Fibroblast of lung (primary cell): ENCODE results near the gene SLC7A5.

Source experiments
- CTCF ChIP-seq, 2 donors: IDR thresholded peaks in 1 of 2; conservative IDR thresholded peaks in 1 of 2; 1 replicate in 1 of 2; 2 replicates in 1 of 2; pipeline ENCODE4 v1.5.1; 2011 to 2012; ENCODE audit warnings: low read length in 2 of 2, control low read depth in 1 of 2, inconsistent platforms in 1 of 2, low read depth in 1 of 2, mild to moderate bottlenecking in 1 of 2
- EZH2 ChIP-seq: IDR thresholded peaks from 2 replicates; pipeline ENCODE4 v1.5.1; 2012; ENCODE audit warnings: low read length, control low read depth, mild to moderate bottlenecking; ENCODE audit errors: missing control alignments

GRCh38 chr16:87800497-87800896 lies 68.8 kb downstream of the SLC7A5 start:
- TF ChIP-seq CTCF (conservative IDR thresholded peaks at IDR 0.05 in 1 of 2, IDR thresholded peaks at IDR 0.05 in 1 of 2; ENCODE audit: low read depth in 1 of 2, low read length in 2 of 2) (no peak), EZH2 (no peak)
